ENCODE data around the gene DYNC1LI2. TPM values are rescaled to one million over a fixed set of nuclear protein-coding genes. Genes with fewer than 3 reads are reported as not detected.

DYNC1LI2 gene
- total RNA-seq, 1 experiment from 2014 or later, result 92.8 TPM

- Histone ChIP-seq H2AFZ (ENCODE audit: low read depth, low read length, poor library complexity, severe bottlenecking) (no peak overlapping the region), H3K4me2 (ENCODE audit: low read length) (no peak overlapping the region), H3K27me3 (ENCODE audit: insufficient read depth, low read length) (no peaks in the 10 kb centered on the region), H3K4me1 (ENCODE audit: control insufficient read depth in 1 of 2, insufficient read depth in 2 of 2, low read length in 2 of 2) (peaks cover 4 to 18% of the 10 kb centered on the region in 2 experiments; a peak in 3 of 4 replicates), H3K4me3 (replicated peaks in 1 of 2; ENCODE audit: low read depth in 1 of 2, low read length in 2 of 2) (no peak overlapping the region), H3K9me3 (ENCODE audit: control insufficient read depth in 1 of 2, insufficient read depth in 1 of 2, low read depth in 1 of 2, low read length in 2 of 2) (no peaks in the 10 kb centered on the region), H3K79me2 (ENCODE audit: insufficient read depth, low read length) (peaks cover 74% of the 10 kb centered on the region), H3K9ac (ENCODE audit: low read length) (no peak overlapping the region), H4K20me1 (ENCODE audit: insufficient read depth) (no peaks in the 10 kb centered on the region; the same call in 1 of the 2 replicates), H3K36me3 (ENCODE audit: control insufficient read depth in 1 of 2, insufficient read depth in 2 of 2, low read length in 2 of 2) (no peaks in the 10 kb centered on the region), H3K9me2 (ENCODE audit: insufficient read depth) (no peaks in the 10 kb centered on the region), H3K27ac (ENCODE audit: low read depth, low read length) (no peak overlapping the region)
- TF ChIP-seq EZH2phosphoT487 (IDR thresholded peaks at IDR 0.05; ENCODE audit: borderline replicate concordance), result no peak
- TF ChIP-seq SIN3A (IDR thresholded peaks at IDR 0.05; ENCODE audit: low read depth), result no peak
- no peak for TF ChIP-seq ZFX (IDR thresholded peaks at IDR 0.05)
- TF ChIP-seq CBX3 (IDR thresholded peaks at IDR 0.05; ENCODE audit: low read depth), result no peak
- no peak for TF ChIP-seq CTCF (IDR thresholded peaks at IDR 0.05 in 2 of 3, conservative IDR thresholded peaks at IDR 0.05 in 1 of 3; ENCODE audit: borderline replicate concordance in 1 of 3, insufficient read depth in 1 of 3, low read depth in 2 of 3, low read length in 2 of 3)
- ChIA-PET CTCF (no interaction called here), POLR2A (no interaction called here), RAD21 (ENCODE audit: low non-redundant PET in 1 of 2, low total read pairs in 2 of 2, uncharacterized antibody in 2 of 2, unreplicated experiment in 2 of 2) (no interaction called here)
- DNase-seq (ENCODE audit: low read depth, low spot score), result no peak
- no TSS peak for BruUV-seq (replicated peaks)
- ATAC-seq, result no peak
- intact Hi-C loops (cut with micrococcal nuclease), result no loop called here
These were observed 59.1 kb downstream of the DYNC1LI2 start for GRCh38 chr16:66692341-66692740.

GRCh38 chr16:66691234-66691633 lies 60.2 kb downstream of the DYNC1LI2 start:
- ATAC-seq (no peak), DNase-seq (ENCODE audit: low read depth, low spot score) (no peak)
- TF ChIP-seq FOSL1 (IDR thresholded peaks at IDR 0.05; ENCODE audit: low read depth), result no peak
- no peak for TF ChIP-seq SP1 (IDR thresholded peaks at IDR 0.05; ENCODE audit: low read depth)
- no peak for TF ChIP-seq ZBTB33 (IDR thresholded peaks at IDR 0.05; ENCODE audit: extremely low read depth, insufficient replicate concordance, low read length)
- TF ChIP-seq MAX (IDR thresholded peaks at IDR 0.05), result no peak
- TF ChIP-seq ZNF274 (IDR thresholded peaks at IDR 0.05; ENCODE audit: low read depth, low read length), result no peak
- no peak for TF ChIP-seq POLR2AphosphoS5 (IDR thresholded peaks at IDR 0.05; ENCODE audit: low read depth, low read length)
- TF ChIP-seq, protein P1, sequence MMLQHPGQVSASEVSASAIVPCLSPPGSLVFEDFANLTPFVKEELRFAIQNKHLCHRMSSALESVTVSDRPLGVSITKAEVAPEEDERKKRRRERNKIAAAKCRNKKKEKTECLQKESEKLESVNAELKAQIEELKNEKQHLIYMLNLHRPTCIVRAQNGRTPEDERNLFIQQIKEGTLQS (IDR thresholded peaks at IDR 0.05), result no peak
- no peak for TF ChIP-seq RAD21 (IDR thresholded peaks at IDR 0.05; ENCODE audit: low read depth)
- no peak overlapping the region for H3K4me2 ChIP-seq (ENCODE audit: low read length)
- intact Hi-C loops (cut with micrococcal nuclease), result no loop called here
- no peak overlapping the region for H3K27ac ChIP-seq (ENCODE audit: low read depth, low read length)
- no peak overlapping the region for H2AFZ ChIP-seq (ENCODE audit: low read depth, low read length, poor library complexity, severe bottlenecking)
- H3K9ac ChIP-seq (ENCODE audit: low read length), result no peak overlapping the region
- POLR2A ChIA-PET, result no interaction called here
- no peaks in the 10 kb centered on the region for H3K9me3 ChIP-seq (ENCODE audit: control insufficient read depth in 1 of 2, insufficient read depth in 1 of 2, low read depth in 1 of 2, low read length in 2 of 2)
- no peaks in the 10 kb centered on the region for H3K27me3 ChIP-seq (ENCODE audit: insufficient read depth, low read length)
- RAD21 ChIA-PET (ENCODE audit: low non-redundant PET in 1 of 2, low total read pairs in 2 of 2, uncharacterized antibody in 2 of 2, unreplicated experiment in 2 of 2), result no interaction called here
- H3K36me3 ChIP-seq (ENCODE audit: control insufficient read depth in 1 of 2, insufficient read depth in 2 of 2, low read length in 2 of 2), result no peaks in the 10 kb centered on the region
- no peaks in the 10 kb centered on the region; the same call in 1 of the 2 replicates for H4K20me1 ChIP-seq (ENCODE audit: insufficient read depth)
- no TSS peak for BruUV-seq (replicated peaks)
- no peak overlapping the region for H3K4me3 ChIP-seq (replicated peaks in 1 of 2; ENCODE audit: low read depth in 1 of 2, low read length in 2 of 2)
- H3K4me1 ChIP-seq (ENCODE audit: control insufficient read depth in 1 of 2, insufficient read depth in 2 of 2, low read length in 2 of 2), result peaks cover 3 to 12% of the 10 kb centered on the region in 2 experiments; a peak in 3 of 4 replicates
- no peaks in the 10 kb centered on the region for H3K9me2 ChIP-seq (ENCODE audit: insufficient read depth)
- CTCF ChIA-PET, result no interaction called here
- H3K79me2 ChIP-seq (ENCODE audit: insufficient read depth, low read length), result peaks cover 84% of the 10 kb centered on the region

All from HCT116 (cell line).